ENCODE data around the gene LRATD1. TPM values are rescaled to one million over a fixed set of nuclear protein-coding genes. Genes with fewer than 3 reads are reported as not detected.

The LRATD1 gene
- total RNA-seq, 1 experiment from 2014 or later, result 0.31 TPM

DNA sequence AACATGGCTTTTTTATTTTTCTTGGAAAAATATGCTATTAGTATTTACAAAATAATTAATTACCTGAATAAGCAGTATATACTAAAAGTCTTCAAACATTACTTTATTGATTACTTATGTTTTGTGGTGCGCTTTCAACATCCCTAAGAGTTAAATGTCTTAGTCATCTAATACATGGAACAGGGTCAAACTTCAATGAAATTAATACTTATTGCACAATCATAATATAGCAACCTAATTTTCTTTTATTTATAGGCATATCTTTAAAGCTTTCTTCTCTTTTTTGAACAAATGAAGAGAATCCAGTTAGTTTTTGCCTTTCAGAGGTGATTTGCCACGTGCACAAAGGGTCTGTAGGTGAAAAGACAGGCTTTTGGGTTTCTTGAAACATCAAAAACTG lies 6.0 kb downstream of the LRATD1 start:
- H3K9me3 ChIP-seq (ENCODE audit: control insufficient read depth, low read depth, low read length), result no peaks in the 10 kb centered on the region
- no peak overlapping the region for H3K56ac ChIP-seq (ENCODE audit: insufficient read length, low read depth, low read length)
- no peak overlapping the region for H3K23ac ChIP-seq (ENCODE audit: insufficient read length, low read depth, low read length)
- H3K14ac ChIP-seq (ENCODE audit: insufficient read depth, low read length), result no peak overlapping the region
- no peak overlapping the region for H3T11ph ChIP-seq (ENCODE audit: low read length)
- no peak overlapping the region for H2AFZ ChIP-seq (ENCODE audit: low read length)
- H3K9me3 Mint-ChIP-seq, result no peaks in the 10 kb centered on the region
- no peak for DNase-seq
- H4K5ac ChIP-seq (ENCODE audit: insufficient read length, low read depth, low read length), result no peak overlapping the region
- H3K27me3 Mint-ChIP-seq (ENCODE audit: low read depth), result peaks cover 61% of the 10 kb centered on the region
- no peak overlapping the region for H3K27ac ChIP-seq (ENCODE audit: insufficient read length, low read depth, low read length)
- H3K4me2 ChIP-seq (ENCODE audit: insufficient read depth, insufficient read length, low read length), result no peak overlapping the region
- TF ChIP-seq, protein P1, sequence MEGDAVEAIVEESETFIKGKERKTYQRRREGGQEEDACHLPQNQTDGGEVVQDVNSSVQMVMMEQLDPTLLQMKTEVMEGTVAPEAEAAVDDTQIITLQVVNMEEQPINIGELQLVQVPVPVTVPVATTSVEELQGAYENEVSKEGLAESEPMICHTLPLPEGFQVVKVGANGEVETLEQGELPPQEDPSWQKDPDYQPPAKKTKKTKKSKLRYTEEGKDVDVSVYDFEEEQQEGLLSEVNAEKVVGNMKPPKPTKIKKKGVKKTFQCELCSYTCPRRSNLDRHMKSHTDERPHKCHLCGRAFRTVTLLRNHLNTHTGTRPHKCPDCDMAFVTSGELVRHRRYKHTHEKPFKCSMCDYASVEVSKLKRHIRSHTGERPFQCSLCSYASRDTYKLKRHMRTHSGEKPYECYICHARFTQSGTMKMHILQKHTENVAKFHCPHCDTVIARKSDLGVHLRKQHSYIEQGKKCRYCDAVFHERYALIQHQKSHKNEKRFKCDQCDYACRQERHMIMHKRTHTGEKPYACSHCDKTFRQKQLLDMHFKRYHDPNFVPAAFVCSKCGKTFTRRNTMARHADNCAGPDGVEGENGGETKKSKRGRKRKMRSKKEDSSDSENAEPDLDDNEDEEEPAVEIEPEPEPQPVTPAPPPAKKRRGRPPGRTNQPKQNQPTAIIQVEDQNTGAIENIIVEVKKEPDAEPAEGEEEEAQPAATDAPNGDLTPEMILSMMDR (conservative IDR thresholded peaks at IDR 0.05), result no peak
- H4K20me1 ChIP-seq (ENCODE audit: control insufficient read depth, insufficient read depth, insufficient read length), result no peaks in the 10 kb centered on the region
- no peaks in the 10 kb centered on the region for H3K79me1 ChIP-seq (ENCODE audit: insufficient read depth, low read depth, low read length, poor library complexity, severe bottlenecking)
- H3K36me3 Mint-ChIP-seq (ENCODE audit: insufficient read depth in 1 of 3, low read depth in 3 of 3), result no peaks in the 10 kb centered on the region; a peak in 1 of 7 replicates
- WGBS (ENCODE audit: extremely low coverage, insufficient read length, low lambda C conversion rate), result no CpG with 5 or more reads among the region's 2 CpGs
- no peak overlapping the region for H2BK15ac ChIP-seq (ENCODE audit: low read depth, low read length)
- H2BK5ac ChIP-seq (ENCODE audit: insufficient read length, low read length), result no peak overlapping the region
- H2BK120ac ChIP-seq (ENCODE audit: low read depth, low read length, poor library complexity, severe bottlenecking), result no peak overlapping the region
- peaks cover 9% of the 10 kb centered on the region for H3K23me2 ChIP-seq (ENCODE audit: insufficient read length, low read depth, low read length, poor library complexity, severe bottlenecking)
- H4K91ac ChIP-seq (ENCODE audit: insufficient read length, low read depth, low read length), result no peak overlapping the region
- no peak overlapping the region for H4K8ac ChIP-seq (replicated peaks; ENCODE audit: insufficient read length, low read depth, low read length)
- H3K79me2 ChIP-seq (ENCODE audit: insufficient read depth, low read length), result no peaks in the 10 kb centered on the region
- H2BK20ac ChIP-seq (ENCODE audit: low read depth, low read length, poor library complexity, severe bottlenecking), result no peak overlapping the region
- no peak overlapping the region for H3K4ac ChIP-seq (ENCODE audit: low read depth, low read length)
- H2AK5ac ChIP-seq (ENCODE audit: insufficient read length, low read length), result no peak overlapping the region
- H3K4me3 Mint-ChIP-seq, result no peak overlapping the region
- H3K27ac Mint-ChIP-seq, result no peak overlapping the region
- peaks cover 9% of the 10 kb centered on the region for H3K27me3 ChIP-seq (ENCODE audit: insufficient read depth, low read length)
- H3K18ac ChIP-seq (ENCODE audit: insufficient read length, low read depth, low read length), result no peak overlapping the region
- H2BK12ac ChIP-seq (ENCODE audit: insufficient read length, low read depth, low read length), result no peak overlapping the region
- no peaks in the 10 kb centered on the region for H3K4me1 ChIP-seq (ENCODE audit: insufficient read depth, low read length)
- peaks cover 7 to 15% of the 10 kb centered on the region in 2 experiments for H3K4me1 Mint-ChIP-seq
- H3K9ac ChIP-seq (ENCODE audit: extremely low read depth, insufficient read length, low read length), result no peak overlapping the region

Measured in H9 (cell line).